ENCODE measurements around the gene HSD11B1.

The HSD11B1 gene

DNA sequence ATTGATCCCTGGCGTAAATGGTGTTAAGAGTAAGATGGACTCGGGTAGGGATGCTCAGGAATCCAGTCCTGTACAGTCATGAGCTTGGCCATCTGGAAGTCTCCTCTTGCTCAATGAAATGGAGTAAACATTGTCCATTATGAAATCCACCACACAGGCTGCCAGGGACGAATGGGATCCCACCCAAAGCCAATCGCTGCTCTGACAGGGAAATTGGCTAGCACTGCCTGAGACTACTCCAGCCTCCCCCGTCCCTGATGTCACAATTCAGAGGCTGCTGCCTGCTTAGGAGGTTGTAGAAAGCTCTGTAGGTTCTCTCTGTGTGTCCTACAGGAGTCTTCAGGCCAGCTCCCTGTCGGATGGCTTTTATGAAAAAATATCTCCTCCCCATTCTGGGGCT, at the start of gene HSD11B1:
Gene HSD11B1 (plus strand): TSS at position 263 of the 400 bp plus-strand sequence. CDS start 97 bp downstream, at position 360.
- DNase-seq (ENCODE audit: low read depth, low spot score): no peak

DNA sequence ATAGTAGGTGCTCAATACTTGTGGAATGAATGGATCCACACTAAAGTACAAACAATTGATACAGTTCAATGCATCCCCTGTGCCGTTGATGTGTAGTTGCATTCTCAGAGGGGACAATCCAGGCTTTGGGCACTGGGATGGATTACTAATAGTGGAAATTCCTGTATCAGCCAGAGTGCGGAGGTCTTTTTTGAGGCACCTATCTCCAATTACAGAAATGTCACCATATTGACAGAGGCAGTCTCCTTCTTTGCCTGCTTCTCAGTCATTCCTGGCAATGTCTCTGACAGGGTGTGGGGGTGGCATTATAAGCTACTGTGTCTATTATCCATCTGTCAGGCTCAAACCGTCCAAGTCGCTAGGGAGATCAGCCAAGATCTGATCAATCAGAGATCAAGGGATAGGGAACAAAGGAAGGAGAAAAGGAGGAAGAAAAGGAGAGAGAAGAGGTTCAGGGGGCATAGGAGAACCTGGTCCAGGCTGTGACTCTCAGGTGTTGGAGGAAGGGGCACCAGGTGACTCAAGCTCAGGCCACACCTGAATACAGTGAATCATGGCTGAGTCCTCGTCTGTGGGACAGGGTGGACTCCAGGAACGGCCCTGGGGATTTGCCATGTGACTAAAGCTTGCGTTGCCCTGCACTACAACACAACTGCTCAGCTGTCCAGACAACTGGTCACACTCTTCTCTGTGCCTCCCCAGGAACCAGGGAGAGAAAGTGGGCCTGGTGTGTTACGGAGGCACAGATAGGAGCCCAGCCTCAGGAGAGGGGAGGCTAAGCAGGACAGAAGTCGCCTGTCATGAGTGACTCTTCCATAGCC, 49.0 kb upstream of the HSD11B1 start:
- no peak for DNase-seq (ENCODE audit: low read depth, low spot score)

DNA sequence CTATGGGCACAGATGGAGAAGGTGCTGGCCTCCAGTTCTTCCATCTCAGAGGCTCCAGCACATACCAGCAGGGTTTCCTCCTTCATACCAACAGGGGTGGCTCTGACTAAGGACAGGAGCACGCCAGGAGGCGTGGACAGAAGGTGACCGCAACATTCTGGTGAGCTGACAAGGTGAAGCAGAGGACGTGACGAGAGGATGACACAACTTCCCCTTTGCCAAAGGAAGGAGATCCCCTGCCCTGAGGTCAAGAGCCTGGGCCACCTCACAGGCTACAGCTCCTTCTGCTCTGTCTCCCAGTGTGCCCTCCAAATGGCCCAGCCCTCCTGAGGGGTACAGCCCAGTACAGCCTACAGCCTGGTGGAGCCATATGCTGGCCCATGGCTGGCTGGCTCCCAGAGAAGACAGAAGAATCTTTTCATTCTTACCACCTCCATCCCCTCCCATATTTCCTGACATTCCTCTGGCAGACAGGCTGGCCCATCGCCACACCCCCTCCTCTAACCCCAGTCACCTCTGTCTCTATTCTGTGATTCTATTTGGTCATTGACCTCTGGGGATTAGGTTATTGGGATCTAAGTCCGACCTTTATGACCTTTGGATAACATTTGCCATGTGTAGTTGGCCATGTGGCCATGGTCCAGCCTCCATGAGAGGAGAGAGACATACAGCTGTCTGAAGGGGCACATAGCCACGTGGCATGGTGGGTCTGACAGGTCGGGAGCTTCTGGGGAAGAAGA, 47.3 kb upstream of the HSD11B1 start:
- DNase-seq (ENCODE audit: low read depth, low spot score): no peak

DNA sequence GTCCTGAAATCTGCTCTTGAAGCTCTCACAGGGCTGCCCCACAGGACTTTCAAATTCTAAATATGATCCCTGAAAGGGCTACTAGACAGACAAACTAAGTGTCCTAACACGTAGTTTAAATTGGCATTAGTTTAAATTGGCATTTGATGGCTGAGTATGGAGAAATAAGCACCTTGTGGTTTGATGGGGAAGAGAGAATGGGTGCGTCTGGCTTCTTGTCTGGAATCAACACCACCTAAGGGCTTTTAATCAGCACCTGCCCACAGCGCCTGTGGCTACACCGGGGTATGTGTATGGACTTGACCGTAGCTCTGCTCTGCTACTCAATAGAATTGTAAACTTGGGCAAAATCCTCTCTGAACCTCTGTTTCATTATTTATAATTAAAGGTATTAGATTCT, 46.7 kb upstream of the HSD11B1 start:
- no peak for DNase-seq (ENCODE audit: low read depth, low spot score)

DNA sequence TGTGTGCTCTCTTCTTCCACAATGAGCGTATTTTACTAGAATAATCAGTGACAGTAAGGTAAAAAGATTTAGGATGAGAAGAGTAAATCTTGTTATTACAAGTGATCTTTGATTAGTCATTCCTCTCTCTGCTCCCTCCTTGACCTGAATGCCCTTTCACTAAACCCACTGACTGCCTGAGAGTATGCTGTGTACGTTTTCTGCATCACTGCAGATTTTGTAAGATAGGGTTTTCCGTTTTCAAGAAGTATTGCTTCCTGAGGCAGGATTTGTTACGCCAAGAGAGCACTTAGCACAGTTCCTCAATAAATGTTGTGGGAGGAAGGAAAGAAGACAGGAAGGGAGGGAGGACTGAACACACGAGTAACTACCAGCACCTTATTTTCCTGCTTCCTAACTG, 44.7 kb upstream of the HSD11B1 start:
- DNase-seq (ENCODE audit: low read depth, low spot score): no peak

DNA sequence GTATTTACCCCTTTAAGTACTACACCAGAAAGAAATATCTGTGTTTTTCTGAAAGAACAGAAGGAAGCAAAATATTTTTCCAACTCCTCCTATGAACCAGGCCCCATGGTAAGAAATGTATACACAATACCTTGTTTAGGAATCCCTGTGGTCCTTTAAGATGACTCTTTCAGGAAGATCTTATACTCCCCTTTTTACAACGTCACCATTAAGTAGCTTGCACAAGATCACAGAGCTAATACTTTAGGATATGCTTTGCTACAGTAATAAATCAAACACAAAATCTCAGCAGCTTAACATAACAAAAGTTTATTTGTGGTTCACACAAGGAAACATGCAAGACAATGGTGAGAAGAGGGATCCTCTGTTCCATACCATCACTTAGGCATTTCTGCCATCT, 43.6 kb upstream of the HSD11B1 start:
- DNase-seq (ENCODE audit: low read depth, low spot score): no peak

DNA sequence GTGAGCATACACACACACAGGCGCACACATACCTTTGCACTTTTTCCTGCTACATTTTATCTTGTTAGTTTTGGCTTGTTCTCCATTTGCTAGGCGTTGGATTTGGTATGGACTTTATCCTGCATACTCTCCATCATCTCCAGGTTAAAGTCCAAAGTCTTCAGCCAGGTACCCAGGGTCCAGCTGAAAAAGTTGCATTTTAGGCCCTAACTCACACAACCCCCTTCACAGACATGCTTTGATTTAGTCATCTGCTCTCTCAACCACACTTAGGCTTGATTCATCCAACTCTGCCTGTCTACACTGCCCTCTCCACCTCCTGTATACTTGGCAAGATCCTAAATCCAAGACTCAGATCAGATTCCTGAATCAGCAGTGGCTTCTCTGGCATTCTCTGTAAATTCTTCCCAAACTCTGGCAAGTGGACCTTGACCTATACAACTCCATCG, 41.7 kb upstream of the HSD11B1 start:
- no peak for DNase-seq (ENCODE audit: low read depth, low spot score)

DNA sequence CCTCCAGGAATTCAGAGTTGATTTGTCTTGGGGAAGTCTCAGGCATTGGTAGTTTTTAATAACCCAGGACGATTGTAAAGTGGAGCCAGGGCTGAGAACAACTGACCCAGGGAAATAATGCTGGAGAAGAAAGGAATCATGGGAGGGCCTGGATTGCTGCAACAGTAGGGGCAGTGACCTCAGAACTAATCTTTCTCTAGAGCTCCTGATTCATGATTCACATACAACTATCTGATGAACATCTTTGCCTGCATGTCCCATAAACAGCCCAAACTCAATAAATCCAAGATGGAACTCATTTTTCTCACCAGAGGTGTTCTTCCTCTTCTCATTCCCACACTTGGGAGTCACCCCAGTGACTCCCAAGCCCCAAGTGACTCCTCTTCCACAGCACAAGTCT, 37.5 kb upstream of the HSD11B1 start:
- DNase-seq (ENCODE audit: low read depth, low spot score): no peak

DNA sequence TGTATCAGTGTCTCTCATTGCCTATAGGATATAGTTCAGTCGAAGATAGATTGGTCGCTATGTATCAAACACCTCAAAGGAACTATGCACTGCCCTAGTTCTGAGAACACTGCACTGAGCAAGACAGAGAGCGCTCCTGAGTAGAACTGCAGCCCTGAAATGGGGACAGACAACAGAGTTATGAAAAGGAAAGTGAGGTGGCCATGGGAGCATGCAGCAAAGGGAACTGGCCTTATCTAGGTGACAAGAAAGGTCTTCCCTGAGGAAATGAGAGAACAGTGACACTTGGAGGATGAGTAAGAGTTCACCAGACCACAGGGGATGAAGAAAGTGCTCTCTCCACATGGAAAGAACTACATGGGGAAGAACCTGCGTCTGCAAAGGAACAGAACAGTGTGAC, 36.9 kb upstream of the HSD11B1 start:
- DNase-seq (ENCODE audit: low read depth, low spot score): no peak

DNA sequence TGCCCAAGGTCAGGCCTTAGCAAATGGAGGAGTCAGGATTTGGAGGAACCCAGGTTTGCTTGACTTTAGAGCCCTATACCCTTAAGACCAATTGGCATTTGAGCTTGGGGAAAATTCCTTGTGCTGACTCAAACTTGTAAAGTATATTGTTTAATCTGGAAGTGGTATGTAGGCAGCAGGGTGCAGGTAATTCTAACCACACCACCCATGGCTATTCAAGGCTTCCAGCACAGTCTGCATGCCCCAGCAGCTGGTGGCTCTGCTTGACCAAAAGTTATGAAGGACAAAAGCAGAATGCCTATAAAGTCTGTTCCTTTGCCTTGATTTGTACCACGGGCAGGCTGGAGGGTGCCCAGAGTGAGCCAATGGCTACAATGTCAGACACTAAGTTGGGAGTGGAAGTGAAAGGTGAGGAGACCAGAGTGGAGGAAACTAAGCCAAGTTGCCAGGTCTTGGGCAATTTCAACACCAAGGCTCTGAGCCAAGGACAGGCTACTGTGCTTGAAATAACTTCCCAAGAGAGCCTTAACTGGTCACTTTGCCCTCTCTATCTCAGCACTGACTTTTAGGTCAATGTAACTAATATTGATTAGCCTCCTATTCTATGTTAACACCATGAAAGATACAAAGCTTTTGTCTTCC, 34.1 kb upstream of the HSD11B1 start:
- DNase-seq (ENCODE audit: low read depth, low spot score): no peak

DNA sequence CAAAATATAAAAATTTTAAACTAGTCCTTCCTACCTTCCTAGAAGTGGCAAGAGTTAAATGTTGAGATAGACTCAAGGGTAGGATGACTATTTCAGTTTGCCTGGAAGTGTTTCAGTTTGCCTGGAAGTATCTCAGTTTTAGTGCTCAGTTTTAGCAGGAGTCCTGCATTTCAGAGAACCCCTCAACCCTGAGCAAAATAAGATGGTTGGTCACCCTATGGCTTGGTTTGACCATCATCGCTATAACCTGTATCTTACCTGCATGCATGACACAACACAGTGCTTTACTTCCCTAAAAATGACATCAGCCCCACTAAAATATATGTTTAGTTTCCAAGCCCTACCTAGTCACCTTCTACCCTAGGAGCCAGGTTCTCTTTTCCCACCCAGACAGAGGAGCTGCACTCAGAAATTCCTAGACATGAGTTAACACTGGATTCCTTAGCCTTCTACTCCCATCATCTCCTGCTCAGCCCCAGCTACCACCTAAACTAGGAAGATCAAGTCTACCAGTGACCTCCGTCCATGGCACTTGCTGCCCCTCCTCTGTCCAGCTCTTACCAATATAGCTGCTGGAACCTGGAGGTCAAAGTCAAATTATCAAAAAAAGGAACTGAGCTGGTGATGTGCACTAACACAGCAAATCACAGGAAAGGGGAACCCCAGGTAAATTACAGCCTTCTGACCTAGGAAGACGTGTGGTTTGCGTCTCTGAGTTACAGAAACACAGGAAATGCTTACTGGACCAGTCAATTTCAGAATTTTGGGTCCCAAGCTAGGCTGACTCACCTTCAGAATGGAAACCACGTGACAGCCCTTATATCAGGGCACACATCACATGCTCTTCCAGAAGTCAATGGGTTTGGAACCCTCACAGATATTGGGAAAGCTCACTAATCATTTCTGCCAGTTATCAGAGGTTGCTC, 31.7 kb upstream of the HSD11B1 start:
- DNase-seq (ENCODE audit: low read depth, low spot score): no peak

DNA sequence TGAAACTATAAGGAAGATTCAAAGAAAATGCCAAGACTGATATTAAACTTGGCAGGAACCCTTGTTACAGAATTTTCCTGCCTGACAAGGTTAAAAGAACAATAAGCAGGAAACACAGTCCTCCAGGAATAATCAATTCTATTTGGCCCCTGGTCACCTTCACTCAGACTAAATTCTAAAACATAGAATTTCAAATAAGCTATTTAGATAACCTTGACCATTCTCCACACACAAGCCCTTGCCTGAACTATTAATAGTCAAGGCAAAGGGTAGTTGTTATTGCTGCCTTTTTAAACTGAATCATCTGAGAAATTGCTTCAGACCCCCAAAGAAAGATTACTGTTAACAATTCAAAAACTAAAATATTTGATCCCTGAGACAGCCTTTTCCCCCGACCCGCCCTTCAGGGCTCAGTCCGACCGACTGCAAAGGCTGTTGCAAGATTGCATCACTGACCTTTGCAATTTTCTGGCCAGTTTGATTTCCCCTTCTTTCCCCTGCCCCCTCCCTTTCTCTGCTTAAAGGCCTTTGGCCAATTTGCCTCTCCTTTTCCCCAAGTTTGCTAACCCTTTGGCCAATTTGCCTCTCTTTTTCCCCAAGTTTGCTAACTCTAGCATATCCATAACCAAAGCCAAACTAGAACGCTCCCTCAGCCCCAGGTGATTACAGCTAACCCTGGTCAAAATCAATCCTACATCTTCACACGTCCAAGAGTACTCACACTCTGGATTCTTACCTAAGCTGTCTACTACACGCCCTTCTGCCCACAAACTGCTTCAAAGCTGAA, 30.8 kb upstream of the HSD11B1 start:
- no peak for DNase-seq (ENCODE audit: low read depth, low spot score)

DNA sequence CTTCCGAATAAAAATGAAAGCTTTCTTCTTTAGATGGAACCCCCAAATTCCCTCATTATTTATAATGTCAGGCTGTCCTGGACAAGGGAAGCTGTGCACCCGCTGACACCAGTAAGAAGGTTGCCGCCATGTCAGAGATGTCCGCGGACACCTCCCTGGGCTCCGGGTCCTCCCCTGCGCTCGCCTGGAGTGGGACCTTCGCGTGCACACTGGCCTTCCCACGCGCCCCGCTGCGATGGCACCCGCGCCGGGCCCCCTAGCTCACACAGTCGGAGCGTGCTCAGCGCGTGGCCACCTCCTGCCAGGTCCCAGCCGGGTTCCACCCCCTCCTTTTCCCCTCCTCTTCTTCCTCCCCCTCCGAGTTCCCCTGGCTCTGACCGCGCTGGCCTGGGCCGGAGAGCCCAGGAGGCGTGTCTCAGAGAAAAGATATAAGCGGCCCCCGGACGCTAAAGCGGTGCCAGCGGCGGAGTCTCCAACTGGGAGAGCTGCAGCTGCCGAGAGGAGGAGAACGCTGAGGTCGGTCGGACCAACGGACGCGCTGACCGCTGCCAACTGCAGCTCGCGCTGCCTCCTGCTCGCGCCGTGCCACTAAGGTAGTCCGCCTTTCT, 29.6 kb upstream of the HSD11B1 start, which contains the start of gene G0S2:
Gene G0S2 (plus strand): TSS at position 456 of the 608 bp plus-strand sequence. CDS start 273 bp downstream, outside the sequence.
- peak; percentile 66 for DNase-seq (ENCODE audit: low read depth, low spot score)

DNA sequence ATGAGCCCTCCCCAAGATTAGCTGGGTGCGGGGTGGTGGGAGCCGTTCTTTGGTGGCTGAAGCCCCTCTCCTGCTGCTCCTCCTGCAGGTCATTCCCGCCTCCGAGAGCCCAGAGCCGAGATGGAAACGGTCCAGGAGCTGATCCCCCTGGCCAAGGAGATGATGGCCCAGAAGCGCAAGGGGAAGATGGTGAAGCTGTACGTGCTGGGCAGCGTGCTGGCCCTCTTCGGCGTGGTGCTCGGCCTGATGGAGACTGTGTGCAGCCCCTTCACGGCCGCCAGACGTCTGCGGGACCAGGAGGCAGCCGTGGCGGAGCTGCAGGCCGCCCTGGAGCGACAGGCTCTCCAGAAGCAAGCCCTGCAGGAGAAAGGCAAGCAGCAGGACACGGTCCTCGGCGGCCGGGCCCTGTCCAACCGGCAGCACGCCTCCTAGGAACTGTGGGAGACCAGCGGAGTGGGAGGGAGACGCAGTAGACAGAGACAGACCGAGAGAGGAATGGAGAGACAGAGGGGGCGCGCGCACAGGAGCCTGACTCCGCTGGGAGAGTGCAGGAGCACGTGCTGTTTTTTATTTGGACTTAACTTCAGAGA, 29.0 kb upstream of the HSD11B1 start:
- peak; percentile 59 for DNase-seq (ENCODE audit: low read depth, low spot score)

DNA sequence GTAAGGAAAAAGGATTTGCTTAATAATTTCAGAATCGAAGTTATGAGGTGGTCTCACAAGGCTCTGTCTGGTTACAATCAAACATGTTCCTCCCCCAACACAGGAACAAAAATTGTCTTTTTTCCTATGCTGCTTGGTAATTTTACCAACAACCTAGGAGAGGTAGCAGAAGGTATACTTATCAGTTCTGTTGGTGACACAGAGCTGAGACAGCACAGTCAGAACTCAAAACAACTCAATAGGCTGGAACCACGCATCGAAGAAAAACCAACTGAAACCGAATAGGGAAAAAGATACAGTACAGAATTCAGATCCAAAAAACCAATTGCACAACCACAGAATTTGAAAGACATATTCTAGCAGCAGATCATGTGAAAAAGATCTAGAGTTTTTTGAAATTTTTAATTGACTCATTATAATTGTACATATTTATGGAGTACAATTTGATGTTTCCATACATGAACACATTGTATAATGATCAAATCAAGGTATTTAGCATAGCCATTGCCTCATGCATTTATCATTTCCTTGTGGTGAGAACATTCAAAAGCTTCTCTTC, 25.6 kb upstream of the HSD11B1 start:
- DNase-seq (ENCODE audit: low read depth, low spot score): no peak

DNA sequence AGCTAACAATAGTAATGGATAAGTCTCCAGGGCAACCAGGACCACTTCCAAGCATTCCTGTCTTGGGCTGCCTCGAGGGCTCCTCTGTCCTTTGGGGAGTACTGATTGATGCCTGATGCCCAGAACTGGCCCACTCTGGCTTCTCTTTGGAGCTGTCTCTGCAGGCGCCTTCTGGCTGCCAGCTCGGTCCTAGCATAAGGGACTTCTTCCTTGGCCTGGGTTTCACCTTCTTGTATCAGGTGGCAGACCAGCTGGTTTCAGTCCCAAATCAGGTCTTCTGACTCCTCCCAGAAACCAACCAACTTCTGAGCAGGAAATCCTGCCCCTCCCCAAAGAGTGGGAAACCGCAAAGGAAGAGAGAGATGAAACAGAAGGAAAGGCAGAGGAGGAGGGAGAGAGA, 18.8 kb upstream of the HSD11B1 start:
- DNase-seq (ENCODE audit: low read depth, low spot score): no peak

DNA sequence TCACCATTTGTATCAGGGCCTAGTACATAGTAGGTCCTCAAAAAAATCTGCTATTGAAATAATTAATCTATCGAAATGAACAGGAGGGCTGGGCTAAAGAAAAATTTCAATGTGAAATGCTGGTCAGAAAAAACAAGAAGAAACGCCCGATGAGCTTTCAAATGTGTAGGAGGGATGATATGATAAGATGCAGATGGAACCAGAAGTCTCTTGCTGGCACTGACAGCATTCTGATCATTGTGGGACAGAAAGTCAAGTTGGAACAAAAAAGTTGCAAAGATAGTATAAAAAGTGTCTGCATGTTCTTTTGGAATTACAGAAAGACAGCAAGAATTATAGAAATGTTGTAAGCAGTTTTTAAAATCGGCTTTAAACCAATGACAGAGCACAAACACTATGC, 18.3 kb upstream of the HSD11B1 start:
- no peak for DNase-seq (ENCODE audit: low read depth, low spot score)

DNA sequence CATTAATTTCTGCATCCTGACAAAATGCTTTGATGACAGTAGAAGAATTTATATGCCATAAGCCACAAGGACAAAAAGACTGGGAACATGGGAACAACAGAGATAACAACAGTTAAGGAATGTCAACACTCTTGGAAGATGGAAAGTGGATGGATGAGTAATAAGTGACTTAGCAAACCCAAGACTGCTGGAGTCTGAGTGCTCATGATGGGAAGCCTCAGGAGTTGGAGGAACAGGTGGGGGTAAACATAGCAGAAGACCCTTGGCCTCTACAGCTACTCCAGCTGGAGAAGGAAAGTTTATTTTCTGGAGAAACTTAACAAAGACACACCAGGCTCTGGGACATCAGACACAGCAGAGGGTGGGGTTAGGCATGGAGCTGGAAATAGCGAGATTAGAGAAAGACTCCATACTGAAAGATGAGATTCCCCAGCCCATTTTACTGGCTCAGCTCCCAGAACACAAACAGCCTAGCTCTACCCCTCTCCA, 15.9 kb upstream of the HSD11B1 start:
- DNase-seq (ENCODE audit: low read depth, low spot score): peak; percentile 12

DNA sequence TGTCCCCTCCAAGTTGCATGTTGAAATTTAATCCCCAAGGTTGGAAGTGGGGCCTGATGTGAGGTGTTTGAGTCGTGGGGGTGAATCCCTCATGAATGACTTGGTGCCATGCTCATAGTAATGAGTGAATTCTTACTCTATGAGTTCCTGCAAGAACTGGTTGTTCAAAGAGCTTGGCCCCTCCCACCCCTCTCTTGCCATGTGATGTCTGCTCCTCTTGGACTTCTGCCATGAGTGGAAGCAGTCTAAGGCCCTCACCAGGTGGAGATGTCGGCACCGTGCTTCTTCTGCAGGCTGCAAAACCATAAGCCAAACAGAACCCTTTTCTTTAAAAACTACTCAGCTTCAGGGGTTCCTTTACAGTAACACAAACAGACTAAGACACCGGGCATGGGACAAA, 15.2 kb upstream of the HSD11B1 start:
- DNase-seq (ENCODE audit: low read depth, low spot score): no peak

Data from astrocyte of the hippocampus (primary cell).